Glomerular visceral epithelial cell (primary cell): ENCODE measurements around the gene PRKRIP1.
"Not testable (repeated sequence)": the region's sequence is repeated elsewhere in the genome, so short reads cannot be mapped to it uniquely, and the experiment has no call there.

Source experiments
- DNase-seq: peaks from one replicate; pipeline ENCODE4 v3.0.0-alpha.2; 2016; ENCODE audit errors: extremely low spot score

The PRKRIP1 gene, protein sequence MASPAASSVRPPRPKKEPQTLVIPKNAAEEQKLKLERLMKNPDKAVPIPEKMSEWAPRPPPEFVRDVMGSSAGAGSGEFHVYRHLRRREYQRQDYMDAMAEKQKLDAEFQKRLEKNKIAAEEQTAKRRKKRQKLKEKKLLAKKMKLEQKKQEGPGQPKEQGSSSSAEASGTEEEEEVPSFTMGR

DNA sequence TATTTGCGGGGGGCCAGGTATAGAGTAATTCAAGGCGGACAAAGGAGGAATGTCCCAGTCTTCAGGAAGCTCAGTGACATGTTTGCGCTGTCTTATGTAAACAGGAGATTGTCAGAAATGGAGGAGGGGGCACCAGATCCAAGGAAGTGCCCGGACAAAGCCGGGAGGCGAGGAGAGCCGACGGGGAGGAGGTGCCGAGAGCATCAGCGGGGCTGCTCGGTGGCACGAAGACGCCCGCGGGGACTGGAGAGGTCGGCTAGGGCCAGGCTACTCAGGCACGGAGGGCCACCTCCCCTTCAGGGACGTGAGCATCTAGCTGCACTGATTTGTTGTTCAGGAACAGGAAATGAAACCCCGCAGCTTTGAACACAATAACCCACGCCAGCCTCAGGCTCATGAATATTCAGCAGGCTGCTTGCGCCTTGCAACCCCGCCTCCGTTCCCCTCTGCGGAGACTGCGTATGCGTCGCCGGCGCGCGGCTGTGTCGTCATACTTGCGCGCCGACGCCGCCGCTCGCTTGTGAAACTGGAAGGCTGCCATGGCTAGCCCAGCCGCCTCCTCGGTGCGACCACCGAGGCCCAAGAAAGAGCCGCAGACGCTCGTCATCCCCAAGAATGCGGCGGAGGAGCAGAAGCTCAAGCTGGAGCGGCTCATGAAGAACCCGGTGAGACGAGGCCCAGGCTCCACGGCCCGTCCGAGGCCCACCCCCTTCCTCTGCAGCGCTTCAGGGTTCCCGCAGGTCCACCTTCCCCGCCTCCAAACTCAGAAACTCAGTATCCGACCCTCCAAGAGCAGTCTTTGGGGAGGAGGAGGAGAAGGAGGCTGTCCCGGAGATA, at the start of gene PRKRIP1:
Gene PRKRIP1, plus strand, starts transcription at position 491 of the 837 bp plus-strand sequence. Its CDS starts 49 bp downstream, at position 540.
- peak; percentile 90 for DNase-seq

DNA sequence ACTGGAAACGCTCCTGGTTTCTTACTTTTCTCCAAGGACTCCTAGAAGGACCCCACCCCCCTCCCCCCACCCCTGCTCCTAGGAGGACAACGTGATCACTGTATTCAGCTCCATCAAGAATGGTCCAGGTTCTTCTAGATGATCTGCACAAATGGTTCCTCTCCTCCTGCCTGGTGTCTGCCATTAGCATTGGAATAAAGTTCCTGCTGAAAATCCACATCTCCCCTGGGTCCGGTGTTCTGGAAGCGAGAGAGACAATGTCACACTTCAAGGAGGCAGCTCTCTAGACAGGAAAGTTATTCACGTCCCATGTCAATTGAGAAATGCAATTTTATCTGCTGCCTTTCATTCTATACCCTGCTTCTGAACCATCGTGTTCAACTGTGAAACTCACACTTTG, 49.2 kb upstream of the PRKRIP1 start:
- not testable (repeated sequence) for DNase-seq

DNA sequence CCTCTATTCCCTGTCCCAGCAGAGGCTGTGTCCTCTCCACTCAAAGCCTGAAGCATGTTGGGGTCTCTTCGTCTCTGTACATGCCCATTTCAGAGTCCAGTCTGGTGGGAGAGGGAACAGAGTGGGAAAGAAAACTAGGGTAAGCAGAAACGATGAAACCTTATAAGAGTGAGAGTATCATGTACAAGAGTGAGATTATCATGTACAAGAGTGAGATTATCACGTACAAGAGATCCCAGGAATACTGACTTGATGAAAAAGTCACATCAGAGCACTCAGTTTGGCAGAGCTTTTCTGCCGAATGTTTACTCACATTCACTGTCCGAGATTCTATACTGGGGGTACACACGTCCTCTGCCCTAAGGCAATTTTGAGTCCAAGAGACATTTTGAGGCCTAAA, 39.8 kb upstream of the PRKRIP1 start, which contains the start of gene SPDYE6:
Gene SPDYE6, minus strand, starts transcription at position 101 of the 400 bp plus-strand sequence. CDS start 421 bp downstream, outside the sequence.
- DNase-seq = not testable (repeated sequence)

DNA sequence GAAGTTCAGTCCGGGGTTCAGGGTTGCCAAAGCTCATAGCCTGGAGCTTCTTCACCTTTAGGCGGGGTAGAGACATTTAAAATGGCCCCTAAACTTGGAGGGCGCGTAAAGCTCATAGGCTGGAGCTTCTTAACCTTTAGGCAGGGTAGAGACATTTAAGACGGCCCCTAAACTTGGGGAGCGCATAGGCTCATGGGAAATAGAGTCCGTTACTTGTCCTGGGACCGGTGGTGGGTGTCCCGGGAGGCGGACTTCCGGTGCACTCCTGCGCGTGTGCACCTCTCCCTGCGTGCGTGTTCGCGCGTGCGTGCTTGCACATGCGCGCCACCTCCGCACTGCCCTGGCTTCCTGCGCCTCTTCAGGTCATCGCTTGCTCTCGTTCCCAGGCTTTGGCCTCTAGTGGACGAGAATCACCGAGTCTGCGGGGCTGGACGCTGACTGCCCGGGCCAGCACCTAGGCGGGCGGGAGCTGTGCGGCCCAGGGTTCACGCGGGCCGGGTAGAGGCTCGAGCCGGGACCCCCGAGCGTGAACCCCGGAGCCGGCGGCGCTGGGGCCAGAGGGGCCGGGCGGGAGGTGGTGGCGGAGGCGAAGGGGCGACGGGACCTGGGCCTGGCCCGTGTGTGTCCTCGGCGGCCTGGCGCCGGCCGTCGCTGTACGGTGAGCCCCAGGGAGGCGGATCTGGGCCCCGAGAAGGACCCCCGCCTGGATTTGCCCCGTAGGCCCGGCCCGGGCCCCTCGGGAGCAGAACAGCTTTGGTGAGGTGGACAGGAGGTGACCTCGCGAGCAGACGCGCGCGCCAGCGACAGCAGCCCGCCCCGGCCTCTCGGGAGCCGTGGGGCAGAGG, 32.4 kb upstream of the PRKRIP1 start:
- peak; percentile 98 for DNase-seq

DNA sequence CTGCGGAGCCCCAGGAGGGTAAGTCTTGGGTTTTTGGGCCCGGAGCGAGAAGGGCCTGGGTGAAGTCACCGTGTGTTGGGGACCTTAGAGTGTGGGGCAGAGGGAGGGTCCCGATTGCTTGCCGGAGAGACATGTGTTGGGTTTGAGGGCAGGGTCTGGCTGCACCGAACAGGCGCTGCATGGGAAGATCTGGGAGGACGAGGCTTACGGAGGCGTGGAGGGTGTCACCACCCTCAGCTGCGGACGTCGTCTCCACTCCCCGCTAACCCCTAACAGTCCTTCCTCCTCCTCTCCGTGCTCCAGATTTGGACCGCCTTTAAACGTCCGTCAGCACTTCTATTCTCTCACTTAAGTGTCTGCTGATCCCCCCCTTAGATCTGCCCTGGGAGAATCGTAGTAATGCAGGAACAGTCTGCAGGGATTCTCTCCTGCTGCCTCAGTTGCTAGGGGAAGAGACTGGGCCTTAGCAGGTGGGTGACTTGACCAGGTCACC, 31.7 kb upstream of the PRKRIP1 start:
- DNase-seq = not testable (repeated sequence)

DNA sequence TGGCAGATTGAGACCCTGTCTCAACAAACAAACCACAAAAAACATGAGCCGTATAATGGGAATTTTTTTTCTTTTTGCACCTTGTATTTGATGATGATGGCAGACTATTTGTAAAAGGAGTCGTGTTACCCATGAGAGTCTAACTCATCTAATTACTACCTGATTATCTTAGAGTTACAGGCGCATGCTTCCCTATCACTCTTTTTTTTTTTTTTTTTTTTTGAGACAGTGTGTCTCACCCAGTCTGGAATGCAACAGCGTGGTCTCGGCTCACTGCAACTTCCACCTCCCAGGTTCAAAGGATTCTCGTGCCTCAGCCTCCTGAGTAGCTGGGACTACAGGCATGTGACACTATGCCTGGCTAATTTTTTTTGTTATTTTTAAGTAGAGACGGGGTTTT, 30.8 kb upstream of the PRKRIP1 start:
- DNase-seq = peak; percentile 37

DNA sequence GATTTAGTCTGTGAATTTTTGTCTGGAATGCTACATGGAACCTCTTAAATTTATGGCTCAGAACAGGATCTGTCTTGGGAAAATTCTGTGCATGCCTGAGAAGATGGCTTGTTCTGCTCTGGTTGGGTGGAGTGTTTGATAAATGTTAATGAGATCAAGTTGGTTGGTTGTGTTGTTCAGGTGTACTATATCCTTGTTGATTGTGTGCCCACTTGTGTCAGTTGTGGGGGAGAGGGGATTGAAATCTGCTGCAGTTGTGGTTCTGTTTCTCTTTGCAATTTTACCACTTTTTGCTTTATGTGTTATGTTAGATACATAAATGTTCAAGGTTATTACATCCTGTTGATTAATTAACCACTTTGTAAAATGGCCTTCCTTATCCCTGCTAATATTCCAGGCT, 26.1 kb upstream of the PRKRIP1 start:
- DNase-seq = not testable (repeated sequence)

DNA sequence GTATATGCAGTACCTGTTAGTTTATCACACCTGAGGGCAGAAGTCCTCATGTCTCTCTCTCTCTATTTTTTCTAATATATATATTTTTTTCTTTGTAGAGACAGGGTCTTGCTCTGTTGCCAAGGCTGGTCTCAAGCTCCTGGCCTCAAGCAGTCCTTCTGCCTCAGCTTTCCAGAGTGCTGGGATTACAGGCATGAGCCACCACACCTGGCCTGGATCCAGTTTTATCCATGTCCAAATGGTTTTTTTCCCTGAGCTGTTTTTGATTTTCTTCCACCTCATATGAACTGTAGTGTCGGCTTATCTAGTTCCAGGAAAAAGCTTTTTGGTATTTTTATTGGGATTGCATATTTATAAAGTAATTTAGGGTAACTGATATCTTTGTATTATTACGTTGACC, 23.4 kb upstream of the PRKRIP1 start:
- DNase-seq = not testable (repeated sequence)

DNA sequence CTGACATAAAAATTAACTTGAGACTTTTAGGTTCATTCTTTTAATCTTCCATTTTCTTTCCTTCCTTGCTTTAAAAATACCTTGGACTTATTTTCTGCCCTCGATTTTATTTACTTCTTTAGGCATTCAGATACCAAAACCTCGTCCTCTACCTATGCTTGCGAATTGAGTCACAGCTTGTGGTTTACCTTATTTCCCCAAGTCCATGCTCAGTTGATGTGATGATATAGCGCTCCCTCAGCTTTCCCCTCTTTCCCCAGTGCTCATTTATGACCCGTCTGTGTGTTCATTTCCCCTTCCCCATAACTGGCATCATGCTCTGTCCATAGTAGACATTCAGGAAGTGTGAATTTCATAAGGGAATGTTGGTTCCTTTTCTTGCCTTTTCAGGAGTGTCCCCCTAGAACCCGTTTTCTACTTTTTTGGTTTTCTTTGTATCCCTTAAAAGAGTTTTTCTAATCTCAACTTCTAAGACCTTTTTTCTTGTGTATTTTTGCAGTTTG, 19.1 kb upstream of the PRKRIP1 start:
- no peak for DNase-seq

DNA sequence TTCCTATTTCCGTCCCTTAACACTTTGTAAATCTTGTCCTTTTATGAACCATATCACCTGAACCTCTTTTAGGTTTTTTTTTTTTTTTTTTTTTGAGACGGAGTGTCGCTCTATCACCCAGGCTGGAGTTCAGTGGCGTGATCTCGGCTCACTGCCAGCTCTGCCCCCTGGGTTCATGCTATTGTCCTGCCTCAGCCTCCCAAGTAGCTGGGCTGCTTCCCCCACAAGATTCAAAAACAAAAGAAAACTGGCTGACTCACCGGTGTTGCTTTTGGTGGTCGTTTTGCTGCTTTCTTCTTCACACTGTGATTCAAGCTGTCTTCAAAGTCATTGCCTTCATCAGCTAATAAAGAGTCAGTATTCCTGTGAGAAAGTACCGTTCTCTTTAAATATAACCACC, 15.3 kb upstream of the PRKRIP1 start:
- not testable (repeated sequence) for DNase-seq

DNA sequence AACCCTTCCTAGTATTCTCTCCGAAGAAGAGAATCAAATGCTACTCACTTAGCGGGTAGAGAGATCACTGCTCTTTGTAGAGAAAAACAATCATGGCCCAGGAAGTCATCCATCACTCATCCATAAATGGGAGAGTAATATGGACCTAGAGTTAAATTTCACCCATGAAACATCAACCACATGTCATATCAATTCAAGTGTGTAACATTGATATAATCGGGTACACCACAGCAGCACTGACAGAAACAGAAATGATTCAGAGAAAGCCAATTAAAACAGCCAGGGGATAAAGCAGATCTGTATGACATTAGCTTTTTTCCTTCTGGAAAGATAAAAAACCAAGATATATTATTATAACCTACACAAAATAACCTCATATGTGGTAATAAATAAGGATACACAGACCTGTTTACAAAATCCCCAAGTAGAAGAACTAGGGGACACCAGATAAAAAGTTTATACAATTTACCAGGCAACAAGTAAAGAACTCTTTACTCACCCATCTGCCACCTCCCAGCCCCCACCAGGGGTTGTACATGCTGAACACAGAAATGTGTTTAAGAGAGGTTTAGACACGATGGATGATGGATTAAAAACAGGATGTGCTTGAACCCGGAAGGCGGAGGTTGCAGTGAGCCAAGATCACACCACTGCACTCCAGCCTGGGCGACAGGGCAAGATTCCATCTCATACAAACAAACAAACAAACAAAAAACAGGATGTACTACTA, 14.3 kb upstream of the PRKRIP1 start:
- DNase-seq = not testable (repeated sequence)

DNA sequence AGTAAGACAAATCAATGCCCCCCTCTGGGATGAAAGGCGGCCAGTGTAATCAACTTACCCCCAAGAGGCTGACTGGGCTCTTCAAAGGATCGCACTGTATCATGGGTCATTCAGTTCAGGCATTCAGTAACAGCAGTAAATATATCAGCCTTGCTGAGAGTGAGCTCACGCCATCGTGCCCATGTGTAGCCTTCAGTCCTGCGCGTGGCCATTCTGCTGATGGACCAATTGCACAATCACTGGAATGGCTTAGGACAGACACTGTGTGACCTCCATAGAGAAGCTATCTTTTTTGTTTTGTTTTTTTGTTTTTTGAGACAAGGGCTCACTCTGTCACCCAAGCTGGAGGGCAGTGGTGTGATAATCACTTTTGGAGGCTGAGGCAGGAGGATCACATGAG, 9.1 kb upstream of the PRKRIP1 start:
- DNase-seq = no peak

DNA sequence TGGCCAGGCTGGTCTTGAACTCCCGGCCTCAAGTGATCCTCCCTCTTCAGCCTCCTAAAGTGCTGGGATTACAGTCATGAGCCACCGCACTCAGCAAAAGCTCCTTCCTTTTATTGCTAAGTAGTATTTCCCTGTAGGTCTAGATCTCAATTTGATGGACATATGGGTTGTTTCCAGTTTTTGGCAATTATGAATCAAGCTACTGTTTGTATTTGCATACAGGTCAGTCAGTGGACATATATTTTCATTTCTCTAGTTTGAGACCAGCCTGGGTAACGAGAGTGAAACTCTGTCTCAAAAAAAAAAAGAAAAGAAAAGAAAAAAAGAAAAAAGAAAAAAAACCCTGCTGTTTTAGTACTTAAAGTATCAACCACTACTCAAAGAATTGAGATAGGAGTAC, 6.4 kb upstream of the PRKRIP1 start:
- DNase-seq = no peak

DNA sequence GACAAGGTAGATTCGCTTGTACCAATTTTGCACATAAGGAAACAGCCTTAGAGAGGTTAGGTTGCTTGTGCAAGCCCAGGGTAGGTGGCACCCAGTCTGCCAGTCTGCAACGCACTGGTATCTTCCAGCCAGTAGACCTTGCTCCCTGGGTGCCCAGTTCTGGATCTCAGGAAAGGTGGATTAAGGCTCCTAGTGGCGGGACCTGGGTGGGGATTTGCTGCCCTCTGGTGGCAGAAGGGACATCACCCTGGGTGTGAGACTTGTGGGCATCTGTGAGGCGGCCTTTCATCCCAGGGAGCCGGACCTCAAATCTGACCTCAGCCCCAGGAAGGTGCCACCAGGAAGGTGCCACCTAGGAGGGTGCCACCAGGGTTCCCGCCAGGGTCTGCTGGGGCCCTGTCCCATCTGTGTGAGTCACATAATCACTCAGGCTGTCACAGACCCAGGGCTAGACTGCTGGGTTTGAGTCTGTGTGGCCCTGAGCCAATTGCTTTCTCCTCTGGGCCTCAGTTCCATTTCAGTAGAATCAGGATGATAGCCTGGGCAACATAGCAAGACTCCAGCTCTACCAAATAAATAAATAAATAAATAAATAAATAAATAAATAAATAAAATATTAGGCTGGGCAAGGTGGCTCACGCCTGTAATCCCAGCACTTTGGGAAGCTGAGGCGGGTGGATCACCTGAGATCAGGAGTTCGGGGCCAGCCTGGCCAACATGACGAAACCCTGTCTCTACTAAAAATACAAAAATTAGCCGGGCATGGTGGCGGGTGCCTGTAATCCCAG, 5.3 kb upstream of the PRKRIP1 start:
- peak; percentile 83 for DNase-seq

DNA sequence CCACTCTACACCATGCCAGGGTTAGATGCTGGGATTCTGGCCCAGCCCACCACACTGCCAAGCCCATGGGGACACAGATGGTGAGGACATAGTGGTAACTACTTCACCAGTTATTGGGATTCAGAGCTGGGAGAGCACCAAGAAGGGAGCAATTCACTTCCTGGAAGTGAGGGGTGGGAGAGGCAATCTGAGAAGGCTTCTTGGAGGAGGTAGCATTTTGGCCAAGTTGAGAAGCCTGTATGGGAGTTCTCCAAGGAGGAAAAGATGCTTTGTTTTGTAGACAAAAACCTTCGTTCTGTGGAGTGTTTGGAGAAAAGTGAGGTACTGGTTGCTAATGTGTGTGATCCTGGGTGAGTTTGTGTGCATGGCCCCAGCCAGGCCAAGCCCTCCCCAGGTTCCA, 3.8 kb upstream of the PRKRIP1 start:
- DNase-seq = no peak

DNA sequence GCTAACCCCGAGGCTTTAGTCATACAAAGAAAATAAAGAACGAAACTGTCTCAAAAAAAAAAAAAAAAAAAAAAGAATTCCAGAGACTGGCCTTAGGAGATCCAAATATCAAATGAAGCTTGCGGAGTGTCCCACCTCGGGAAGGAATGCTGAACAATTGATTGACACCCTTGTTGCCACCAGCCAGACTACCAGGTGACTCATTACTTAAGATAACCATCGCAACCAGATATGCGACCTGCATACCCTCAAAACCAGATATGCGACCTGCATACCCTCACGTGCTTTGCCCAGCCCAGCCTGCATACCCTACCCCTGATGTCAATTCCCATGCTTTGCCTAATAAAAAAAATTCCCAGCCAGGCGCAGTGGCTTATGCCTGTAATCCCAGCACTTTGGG, 2.7 kb upstream of the PRKRIP1 start:
- no peak for DNase-seq

DNA sequence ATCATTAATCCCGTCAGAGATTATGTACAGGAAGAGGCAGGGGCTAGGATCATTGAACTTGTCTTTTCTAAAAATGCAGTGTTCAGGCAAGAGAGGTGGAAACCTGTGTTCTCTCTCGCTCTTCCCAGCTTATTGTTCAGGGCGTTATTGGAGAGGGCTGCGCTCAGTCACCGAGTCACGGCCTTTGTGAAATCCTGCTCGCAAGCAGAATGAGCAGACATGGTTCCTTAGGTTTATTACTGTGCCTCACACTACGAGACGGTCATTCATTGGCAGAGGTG, 631 bp upstream of the PRKRIP1 start:
- no peak for DNase-seq

DNA sequence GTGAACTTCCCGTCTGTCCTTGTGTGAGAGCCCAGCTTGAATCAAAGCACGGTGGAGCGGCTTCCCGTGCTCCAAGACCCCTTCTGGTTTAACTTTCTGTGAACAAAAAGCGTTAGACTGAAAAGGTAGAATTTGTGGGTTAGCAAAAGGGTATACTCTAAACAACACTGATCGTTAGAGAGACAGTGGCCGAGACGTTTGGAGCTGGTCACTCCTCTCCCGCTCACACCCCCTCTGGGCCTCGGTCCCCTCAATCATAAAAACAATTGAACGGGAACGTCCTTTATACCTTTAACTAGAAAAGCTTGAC, 502 bp downstream of the PRKRIP1 start:
- no peak for DNase-seq

DNA sequence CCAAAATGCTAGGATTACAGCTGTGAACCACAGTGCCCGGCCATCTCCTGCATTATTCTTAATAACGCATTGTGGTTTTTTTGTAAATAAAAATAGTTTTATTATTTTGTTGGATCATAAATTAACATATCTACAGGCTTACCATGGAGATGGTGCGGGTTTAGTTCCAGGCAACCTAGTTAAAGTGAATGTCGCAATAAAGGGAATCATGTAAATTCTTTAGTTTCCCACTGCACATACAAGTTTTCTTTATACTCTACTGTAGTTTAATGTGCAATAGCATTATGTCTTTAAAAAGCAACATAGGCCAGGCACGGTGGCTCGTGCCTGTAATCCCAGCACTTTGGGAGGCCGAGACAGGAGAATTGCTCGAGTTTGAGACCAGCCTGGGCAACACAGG, 2.4 kb downstream of the PRKRIP1 start:
- no peak for DNase-seq

DNA sequence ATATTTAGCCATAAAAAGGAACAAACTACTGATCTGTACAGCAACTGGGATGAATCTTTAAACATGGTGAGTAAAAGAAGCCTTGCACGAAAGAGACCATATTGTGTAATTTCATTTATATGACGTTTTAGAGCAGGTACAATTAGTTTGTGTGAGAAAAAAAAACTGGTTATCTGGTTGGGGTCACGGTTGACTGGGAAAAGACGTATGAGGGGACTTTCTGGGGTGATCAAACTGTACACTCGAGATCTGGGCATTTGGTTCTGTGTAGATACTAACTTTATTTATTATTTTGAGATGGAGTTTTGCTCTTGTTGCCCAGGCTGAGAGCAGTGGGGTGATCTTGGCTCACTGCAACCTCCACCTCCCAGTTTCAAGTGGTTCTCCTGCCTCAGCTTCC, 4.2 kb downstream of the PRKRIP1 start:
- DNase-seq = no peak

DNA sequence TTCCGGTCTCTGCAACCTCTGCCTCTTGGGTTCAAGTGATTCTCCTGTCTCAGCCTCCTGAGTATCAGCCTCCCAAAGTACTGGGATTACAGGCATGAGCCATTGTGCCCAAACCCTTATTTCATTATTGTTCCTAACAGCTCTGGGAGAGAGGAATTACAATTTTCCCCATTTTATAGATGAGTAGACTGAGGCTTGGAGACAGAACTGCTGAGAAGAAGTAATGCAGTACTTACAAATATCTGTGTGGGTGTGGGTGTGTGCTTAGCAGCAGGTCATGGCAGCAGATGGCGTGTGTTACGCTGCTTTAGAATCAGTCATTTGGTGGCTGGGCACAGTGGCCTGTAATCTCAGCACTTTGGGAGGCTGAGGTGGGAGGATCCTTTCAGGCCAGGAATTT, 7.4 kb downstream of the PRKRIP1 start:
- no peak for DNase-seq
